Heart left ventricle (tissue), 16 donors: ENCODE measurements around the gene NSDHL. TPM values are rescaled to one million over a fixed set of nuclear protein-coding genes. Genes with fewer than 3 reads are reported as not detected.

ENCODE experiments used
- ATAC-seq, 4 donors: fragments of 200-7000 bp; cut with Tn5 transposase; one replicate each; pipeline ENCODE4 v1.9.1; 2020 to 2022; ENCODE audit warnings: moderate library complexity in 4 of 4, mild to moderate bottlenecking in 3 of 4, moderate number of reproducible peaks in 1 of 4
- DNase-seq, 5 donors: peaks; one replicate each; pipeline ENCODE4 v3.0.0-alpha.2; 2020
- H3K27ac ChIP-seq, 12 donors: fragments of 200-600 bp; sonication (generic) in 4 of 12; one replicate each; pipeline versions ENCODE4 v1.5.0 to v1.8.0; 2016 to 2022; ENCODE audit warnings: mild to moderate bottlenecking in 2 of 12
- H3K27me3 ChIP-seq, 9 donors: fragments of 200-600 bp; sonication (generic) in 2 of 9; one replicate each; pipeline versions ENCODE4 v1.5.1 to v1.8.0; 2016 to 2022; ENCODE audit warnings: mild to moderate bottlenecking in 3 of 9
- H3K36me3 ChIP-seq, 9 donors: fragments of 200-600 bp; sonication (generic) in 2 of 9; one replicate each; pipeline versions ENCODE4 v1.5.0 to v1.8.0; 2018 to 2022; ENCODE audit warnings: mild to moderate bottlenecking in 2 of 9
- H3K4me1 ChIP-seq, 12 donors: fragments of 200-600 bp; sonication (generic) in 4 of 12; one replicate each; pipeline versions ENCODE4 v1.5.0 to v1.8.0; 2016 to 2022; ENCODE audit warnings: mild to moderate bottlenecking in 3 of 12
- H3K4me3 ChIP-seq, 12 donors: fragments of 200-600 bp; sonication (generic) in 4 of 12; one replicate each; pipeline versions ENCODE4 v1.5.0 to v1.8.0; 2017 to 2022; ENCODE audit warnings: mild to moderate bottlenecking in 9 of 12, moderate library complexity in 4 of 12
- H3K9me3 ChIP-seq, 12 donors: fragments of 200-600 bp; sonication (generic) in 4 of 12; one replicate each; pipeline versions ENCODE4 v1.5.0 to v1.8.0; 2016 to 2022; ENCODE audit warnings: mild to moderate bottlenecking in 1 of 12
- CTCF ChIP-seq, 12 donors: fragments of 200-600 bp; sonication (generic) in 4 of 12; IDR thresholded peaks; one replicate each; pipeline versions ENCODE4 v1.5.0 to v1.8.0; 2018 to 2022; ENCODE audit warnings: antibody characterized with exemption in 12 of 12, mild to moderate bottlenecking in 5 of 12
- POLR2A ChIP-seq, 2 donors: fragments of 450-650 bp; IDR thresholded peaks; one replicate each; pipeline ENCODE4 v1.6.1; 2017; ENCODE audit warnings: antibody characterized with exemption in 2 of 2, mild to moderate bottlenecking in 2 of 2, moderate library complexity in 2 of 2
- WGBS, 4 donors: extraction: QIAGEN DNeasy Blood & Tissue Kit in 2 of 4; methylation state at CpG; one replicate each; pipeline versions ENCODE4 v1.1.5 to v1.1.7; 2013 to 2018; 5-methylcytosine and 5-hydroxymethylcytosine counted together
- intact Hi-C, 10 donors: fragments of 100-400 bp; cut with DNase I; formaldehyde crosslinking; loops; one replicate each; pipeline versions ENCODE4 v1.11.1 to v1.14.2; 2022
- polyA plus RNA-seq, 2 donors: library from polyadenylated mRNA; stranded (reverse); fragments of 200-250 nt; gene quantifications; one replicate each; pipeline ENCODE4 v1.2.3, GENCODE V29; 2013
- total RNA-seq, 9 donors: library from RNA; depleted of rRNA in 2 of 9; stranded (reverse); fragments of >200 nt in 2 of 9; fragmentation: NEBNext Ultra II Directional in 3 of 9; extraction: Animal tissue kit (Norgen Biotek cat#: 25700) in 3 of 9; gene quantifications; one replicate each; pipeline versions ENCODE4 v1.1.0 to v1.2.4, GENCODE V29; 2016 to 2023
- donor health status: ischemic (EF 13 %, LVEDD 7.1; RV severe dilation, severe dysfunction).
- donor health status: healthy with polysubstance abuse.
- donor health status: DM: no; HTN: yes; CAD: no.
- donor health status: DM: no; HTN: no; CAD: no.
- donor health status: ischemic (EF 25% LVEDD 6.9; RV normal size, moderate dysfunction).
- donor health status: ischemic (EF 25% LVEDD 5.7; RV mildly dilated, moderate dysfunction).
- donor health status: healthy.
- donor health status: DM: yes; HTN: yes; CAD: no.
- donor health status: ischemic (EF 35%, LVEDD 5.7; RV mildly dilated, moderate dysfunction).
- donor health status: nonischemic (EF 11% LVEDD 7.7; RV severe dilation, severe dysfunction).
- donor health status: DM: yes; HTN: yes; CAD: no.
- donor health status: PGD.
- donor health status: ischemic (EF 29% LVEDD 5.4; RV normal size, mild dysfunction).
- donor health status: nonischemic (EF 23%, LVEDD 6.1; RV moderate dilation, normal function).

Gene NSDHL
- total and polyA plus RNA-seq, 11 donors: 10.8 to 44.6 (median 18.0) TPM

GRCh38 chrX:152892499-152892898 lies 61.6 kb downstream of the NSDHL start:
- TF ChIP-seq POLR2A (IDR thresholded peaks at IDR 0.05): no peak
- TF ChIP-seq CTCF (IDR thresholded peaks at IDR 0.05): no peak
- Histone ChIP-seq H3K27me3 (peaks cover 0 to 50% (median 0%) of the 10 kb centered on the region in 9 donors), H3K4me1 (no peaks in the 10 kb centered on the region), H3K4me3 (no peak overlapping the region), H3K9me3 (no peaks in the 10 kb centered on the region), H3K27ac (no peak overlapping the region), H3K36me3 (no peaks in the 10 kb centered on the region)
- DNase-seq (no peak), ATAC-seq (no peak)
- 69 to 87% (median 81%) methylated on average over 4 of the region's 4 CpGs for WGBS, 4 donors
- intact Hi-C loops: no loop called here

- intact Hi-C loops: no loop called here
- no peak overlapping the region for H3K4me3 ChIP-seq
- WGBS, 4 donors: 51 to 58% (median 57%) methylated on average over 20 to 22 of the region's 22 CpGs
- H3K9me3 ChIP-seq: no peaks in the 10 kb centered on the region
- H3K36me3 ChIP-seq: no peaks in the 10 kb centered on the region
- peaks cover 0 to 46% (median 0%) of the 10 kb centered on the region in 9 donors for H3K27me3 ChIP-seq
- ATAC-seq (no peak), DNase-seq (no peak)
- TF ChIP-seq CTCF (IDR thresholded peaks at IDR 0.05) (no peak), POLR2A (IDR thresholded peaks at IDR 0.05) (no peak)
- H3K27ac ChIP-seq: no peak overlapping the region
- H3K4me1 ChIP-seq: peaks cover 0 to 3% (median 0%) of the 10 kb centered on the region in 12 donors
Measured at GRCh38 chrX:152892999-152893891, 62.4 kb downstream of the NSDHL start.

GRCh38 chrX:152893980-152894610 lies 63.2 kb downstream of the NSDHL start:
- no peaks in the 10 kb centered on the region for H3K9me3 ChIP-seq
- no peaks in the 10 kb centered on the region for H3K36me3 ChIP-seq
- intact Hi-C loops: no loop called here
- TF ChIP-seq CTCF (IDR thresholded peaks at IDR 0.05): no peak
- TF ChIP-seq POLR2A (IDR thresholded peaks at IDR 0.05): no peak
- H3K4me1 ChIP-seq: peaks cover 0 to 4% (median 0%) of the 10 kb centered on the region in 12 donors
- H3K4me3 ChIP-seq: no peak overlapping the region
- WGBS, 4 donors: 76 to 96% (median 87%) methylated on average over 9 of the region's 9 CpGs
- no peak overlapping the region for H3K27ac ChIP-seq
- DNase-seq (no peak), ATAC-seq (no peak)
- peaks cover 0 to 45% (median 0%) of the 10 kb centered on the region in 9 donors for H3K27me3 ChIP-seq

GRCh38 chrX:152895121-152895520 lies 64.3 kb downstream of the NSDHL start:
- Histone ChIP-seq H3K36me3 (no peaks in the 10 kb centered on the region), H3K4me1 (peaks cover 0 to 4% (median 0%) of the 10 kb centered on the region in 12 donors), H3K9me3 (no peaks in the 10 kb centered on the region), H3K27ac (no peak overlapping the region), H3K4me3 (no peak overlapping the region), H3K27me3 (peaks cover 0 to 45% (median 0%) of the 10 kb centered on the region in 9 donors)
- WGBS, 4 donors: 62 to 94% (median 86%) methylated on average over 3 of the region's 3 CpGs
- TF ChIP-seq POLR2A (IDR thresholded peaks at IDR 0.05) (no peak), CTCF (IDR thresholded peaks at IDR 0.05) (no peak)
- ATAC-seq: no peak
- DNase-seq: no peak
- intact Hi-C loops: no loop called here
